Measurements from ENCODE around the gene FAM13A. TPM values are rescaled to one million over a fixed set of nuclear protein-coding genes. Genes with fewer than 3 reads are reported as not detected.

The FAM13A gene
- total RNA-seq, 1 donor from 2014 or later: 29.5 TPM

DNA sequence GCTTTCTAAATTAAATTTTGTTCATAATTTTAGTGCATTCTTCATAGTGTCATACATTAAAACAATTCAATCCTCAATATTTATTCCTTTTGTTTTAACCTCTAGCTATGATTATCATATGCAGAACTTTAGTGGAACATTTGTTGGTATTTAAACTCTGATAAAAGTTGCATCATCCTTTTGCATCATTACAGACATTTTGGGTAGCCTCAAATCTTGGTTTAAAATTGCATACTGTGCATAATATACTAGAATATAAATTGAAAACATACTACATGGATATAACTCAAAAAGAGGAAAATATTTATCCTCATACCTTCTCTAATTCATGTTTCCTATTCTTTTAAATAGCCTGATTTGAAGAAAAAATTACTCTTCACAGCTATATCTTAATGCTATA is 262.0 kb downstream of the FAM13A start:
- peaks cover 12% of the 10 kb centered on the region for H3K36me3 Mint-ChIP-seq (ENCODE audit: insufficient read depth)
- no peak overlapping the region for H3K27ac Mint-ChIP-seq
- peaks cover 1% of the 10 kb centered on the region for H3K4me1 Mint-ChIP-seq (ENCODE audit: low read depth)
- no peak overlapping the region for H3K4me3 Mint-ChIP-seq (ENCODE audit: low read depth)
- H3K9me3 Mint-ChIP-seq (ENCODE audit: low read depth): no peaks in the 10 kb centered on the region
- DNase-seq (ENCODE audit: low spot score, unreplicated experiment): no peak
- no peak for TF ChIP-seq CTCF (IDR thresholded peaks at IDR 0.05; ENCODE audit: unreplicated experiment)
- H3K27me3 Mint-ChIP-seq: no peaks in the 10 kb centered on the region

GRCh38 chr4:88794087-88794690 is 262.8 kb downstream of the FAM13A start:
- no peak overlapping the region for H3K4me3 Mint-ChIP-seq (ENCODE audit: low read depth)
- H3K9me3 Mint-ChIP-seq (ENCODE audit: low read depth): no peaks in the 10 kb centered on the region
- no peak overlapping the region for H3K27ac Mint-ChIP-seq
- TF ChIP-seq CTCF (IDR thresholded peaks at IDR 0.05; ENCODE audit: unreplicated experiment): no peak
- no peak for DNase-seq (ENCODE audit: low spot score, unreplicated experiment)
- peaks cover 1% of the 10 kb centered on the region for H3K4me1 Mint-ChIP-seq (ENCODE audit: low read depth)
- peaks cover 15% of the 10 kb centered on the region for H3K36me3 Mint-ChIP-seq (ENCODE audit: insufficient read depth)
- no peaks in the 10 kb centered on the region for H3K27me3 Mint-ChIP-seq

DNA sequence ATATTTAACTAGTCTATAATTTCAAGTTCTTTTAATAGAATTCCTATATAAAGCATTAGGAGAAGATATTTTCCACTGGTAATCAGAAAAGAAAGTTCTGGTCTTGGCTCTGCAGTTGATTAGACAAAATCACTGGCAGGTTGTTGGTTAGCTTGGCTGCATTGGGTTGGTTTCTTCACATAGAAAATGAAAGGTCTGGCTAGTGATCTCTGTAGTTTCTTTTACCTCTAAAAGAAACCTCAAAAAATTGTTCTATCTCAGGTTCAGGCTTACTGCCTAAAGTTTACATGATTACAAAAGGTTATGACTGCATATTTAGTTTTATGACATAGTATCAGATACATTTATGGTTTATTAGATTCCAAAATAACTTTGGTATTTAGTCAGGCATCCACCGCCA is 263.5 kb downstream of the FAM13A start:
- DNase-seq (ENCODE audit: low spot score, unreplicated experiment): no peak
- H3K36me3 Mint-ChIP-seq (ENCODE audit: insufficient read depth): peaks cover 14% of the 10 kb centered on the region
- no peak for TF ChIP-seq CTCF (IDR thresholded peaks at IDR 0.05; ENCODE audit: unreplicated experiment)
- peaks cover 1% of the 10 kb centered on the region for H3K4me1 Mint-ChIP-seq (ENCODE audit: low read depth)
- no peak overlapping the region for H3K4me3 Mint-ChIP-seq (ENCODE audit: low read depth)
- no peaks in the 10 kb centered on the region for H3K9me3 Mint-ChIP-seq (ENCODE audit: low read depth)
- H3K27me3 Mint-ChIP-seq: no peaks in the 10 kb centered on the region
- no peak overlapping the region for H3K27ac Mint-ChIP-seq

DNA sequence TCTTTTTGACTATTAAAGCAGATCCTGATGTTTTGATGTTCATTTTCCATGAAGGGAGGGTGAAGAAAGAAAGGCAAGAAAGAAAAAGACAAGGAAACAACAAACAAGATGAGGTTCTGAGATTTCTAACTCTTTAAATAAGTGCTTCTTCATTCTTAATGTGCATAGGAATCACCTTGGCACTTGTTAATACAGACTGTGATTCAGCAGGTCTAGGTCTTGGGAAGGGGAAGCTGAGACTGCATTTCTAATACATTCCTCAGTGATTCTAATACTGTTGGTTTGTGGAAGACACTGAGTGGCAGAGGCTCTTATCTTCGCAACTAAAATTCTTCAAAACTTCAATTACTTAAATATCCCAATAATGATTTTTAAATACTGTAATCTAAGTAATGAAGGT is 264.2 kb downstream of the FAM13A start:
- no peak for TF ChIP-seq CTCF (IDR thresholded peaks at IDR 0.05; ENCODE audit: unreplicated experiment)
- Mint-ChIP-seq H3K27me3 (no peaks in the 10 kb centered on the region), H3K4me1 (ENCODE audit: low read depth) (peaks cover 1% of the 10 kb centered on the region), H3K36me3 (ENCODE audit: insufficient read depth) (peaks cover 15% of the 10 kb centered on the region), H3K27ac (no peak overlapping the region), H3K4me3 (ENCODE audit: low read depth) (no peak overlapping the region), H3K9me3 (ENCODE audit: low read depth) (no peaks in the 10 kb centered on the region)
- DNase-seq (ENCODE audit: low spot score, unreplicated experiment): no peak

DNA sequence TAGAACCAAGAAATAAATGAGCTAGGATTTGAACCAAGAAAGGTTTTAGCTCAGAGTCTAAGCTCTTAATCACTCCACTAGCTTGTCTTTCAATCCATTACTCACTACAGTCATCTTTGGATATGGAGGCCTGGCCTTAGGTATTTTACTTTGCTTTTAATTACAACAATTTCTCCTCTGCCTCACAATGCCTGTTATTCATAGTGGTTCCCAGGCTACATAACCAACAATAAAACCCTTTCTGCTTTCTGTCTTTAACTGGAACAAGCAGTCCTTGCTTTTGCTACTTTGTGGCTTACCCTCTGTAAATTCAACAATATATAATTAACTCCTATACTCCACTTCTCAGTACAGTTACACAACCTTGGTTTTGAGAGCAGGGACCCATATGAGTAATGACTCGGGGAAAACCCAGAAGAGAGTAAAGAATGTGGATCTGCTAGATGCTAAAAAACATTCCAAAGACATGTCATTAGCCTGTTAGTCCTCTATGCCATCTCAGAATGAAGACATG is 264.7 kb downstream of the FAM13A start:
- Mint-ChIP-seq H3K36me3 (ENCODE audit: insufficient read depth) (peaks cover 16% of the 10 kb centered on the region), H3K4me3 (ENCODE audit: low read depth) (no peak overlapping the region), H3K27me3 (no peaks in the 10 kb centered on the region), H3K9me3 (ENCODE audit: low read depth) (no peaks in the 10 kb centered on the region), H3K4me1 (ENCODE audit: low read depth) (peaks cover 1% of the 10 kb centered on the region), H3K27ac (no peak overlapping the region)
- TF ChIP-seq CTCF (IDR thresholded peaks at IDR 0.05; ENCODE audit: unreplicated experiment): no peak
- DNase-seq (ENCODE audit: low spot score, unreplicated experiment): no peak
